T-cell (primary cell): ENCODE results near the gene NCOR2. TPM values are rescaled to one million over a fixed set of nuclear protein-coding genes. Genes with fewer than 3 reads are reported as not detected.

Source experiments
- ATAC-seq, 4 experiments: fragments of 200-7000 bp in 3 of 4; fragments of 150-1000 bp in 1 of 4; cut with Tn5 transposase; replicated peaks in 1 of 4; 1 replicate in 3 of 4; 2 replicates in 1 of 4; pipeline ENCODE4 v1.10.0; 2021; ENCODE audit warnings: moderate library complexity in 3 of 4, mild to moderate bottlenecking in 2 of 4, moderate number of reproducible peaks in 1 of 4
- CTCF ChIA-PET, 2 donors: fragments of 300-600 bp; sonication (Branson Sonifier 250); formaldehyde crosslinking; loops; one replicate each; lab custom pipeline; 2022; ENCODE audit warnings: antibody characterized with exemption in 2 of 2; lab: Charles Lee
- POLR2A ChIA-PET, 2 donors: fragments of 300-600 bp; sonication (Branson Sonifier 250); formaldehyde crosslinking; loops; one replicate each; lab custom pipeline; 2022; ENCODE audit warnings: antibody characterized with exemption in 2 of 2; lab: Charles Lee
- DNase-seq, 35 experiments: peaks; one replicate each; pipeline versions ENCODE4 v3.0.0 to v3.0.0-alpha.2; 2013 to 2023
- H3K27ac ChIP-seq: one replicate; pipeline ENCODE4 v1.5.1; 2013; ENCODE audit warnings: low read length
- H3K27me3 ChIP-seq, 2 experiments: replicated peaks in 1 of 2; 1 replicate in 1 of 2; 2 replicates in 1 of 2; pipeline versions ENCODE4 v1.6.1 to v1.7.0; 2013; ENCODE audit warnings: low read length in 1 of 2, mixed read lengths in 1 of 2; ENCODE audit not compliant: control insufficient read depth in 2 of 2, insufficient read depth in 2 of 2; ENCODE audit errors: extremely low read depth in 1 of 2
- H3K36me3 ChIP-seq, 2 donors: 1 replicate in 1 of 2; 2 replicates in 1 of 2; pipeline versions ENCODE4 v1.6.1 to v1.7.0; 2013; ENCODE audit warnings: low read length in 1 of 2; ENCODE audit not compliant: control insufficient read depth in 2 of 2, insufficient read depth in 1 of 2; ENCODE audit errors: extremely low read depth in 1 of 2
- H3K4me1 ChIP-seq, 2 experiments: 1 replicate in 1 of 2; 2 replicates in 1 of 2; pipeline versions ENCODE4 v1.6.1 to v1.7.0; 2013; ENCODE audit warnings: low read length in 2 of 2, mixed read lengths in 1 of 2; ENCODE audit not compliant: insufficient read depth in 2 of 2, control insufficient read depth in 1 of 2; ENCODE audit errors: extremely low read depth in 1 of 2
- H3K4me3 ChIP-seq, 2 donors: 1 replicate in 1 of 2; 2 replicates in 1 of 2; pipeline versions ENCODE4 v1.5.1 to v1.7.0; 2013; ENCODE audit warnings: mild to moderate bottlenecking in 2 of 2, low read length in 1 of 2, moderate library complexity in 1 of 2; ENCODE audit not compliant: control insufficient read depth in 1 of 2; ENCODE audit errors: extremely low read depth in 1 of 2
- H3K9me3 ChIP-seq: 2 replicates; pipeline ENCODE4 v1.7.0; 2013
- H3K27ac Mint-ChIP-seq, 2 donors: one replicate each; pipeline ENCODE4 v1.8.0; 2020 to 2021; ENCODE audit warnings: mild to moderate bottlenecking in 2 of 2, mixed read lengths in 2 of 2
- H3K27me3 Mint-ChIP-seq, 2 donors: one replicate each; pipeline ENCODE4 v1.8.0; 2021 to 2022; ENCODE audit warnings: mixed read lengths in 2 of 2
- H3K36me3 Mint-ChIP-seq: one replicate; pipeline ENCODE4 v1.8.0; 2021; ENCODE audit warnings: mixed read lengths
- H3K4me1 Mint-ChIP-seq, 3 donors: one replicate each; pipeline ENCODE4 v1.8.0; 2020 to 2022; ENCODE audit warnings: mixed read lengths in 3 of 3, mild to moderate bottlenecking in 1 of 3
- H3K4me3 Mint-ChIP-seq, 3 donors: one replicate each; pipeline ENCODE4 v1.8.0; 2020 to 2022; ENCODE audit warnings: mild to moderate bottlenecking in 3 of 3, mixed read lengths in 3 of 3, moderate library complexity in 3 of 3
- H3K9me3 Mint-ChIP-seq, 3 donors: one replicate each; pipeline ENCODE4 v1.8.0; 2020 to 2022; ENCODE audit warnings: mixed read lengths in 3 of 3
- WGBS: methylation state at CpG from one replicate; pipeline ENCODE4 v1.1.5; 2013; ENCODE audit warnings: missing lambda C conversion rate; ENCODE audit not compliant: insufficient coverage; 5-methylcytosine and 5-hydroxymethylcytosine counted together
- total RNA-seq, 35 experiments: library from RNA in 6 of 35; stranded (reverse) in 6 of 35; fragments of 120-200 nt in 1 of 35; gene quantifications; one replicate each; pipeline versions ENCODE4 v1.2.1 to v1.2.4 and lab custom pipeline; 2013 to 2026

NCOR2 gene
- total RNA-seq, 5 donors from 2014 or later (not counting 1 experiment from before 2014, with no cell fraction given), result 108 to 140 (median 127) TPM

- Histone ChIP-seq H3K4me3 (no peak overlapping the region), H3K27ac (no peak overlapping the region), H3K36me3 (no peaks in the 10 kb centered on the region), H3K4me1 (peaks cover 2 to 6% of the 10 kb centered on the region in 2 experiments), H3K27me3 (peaks cover 0 to 21% of the 10 kb centered on the region in 2 experiments), H3K9me3 (no peaks in the 10 kb centered on the region)
- ChIA-PET CTCF (no interaction called here), POLR2A (no interaction called here)
- DNase-seq, result no peak
- no peak for ATAC-seq
- Mint-ChIP-seq H3K36me3 (no peaks in the 10 kb centered on the region), H3K9me3 (no peaks in the 10 kb centered on the region), H3K4me1 (peaks cover 12 to 24% (median 13%) of the 10 kb centered on the region in 3 donors), H3K27me3 (peaks cover 0 to 2% of the 10 kb centered on the region in 2 donors), H3K4me3 (no peak overlapping the region), H3K27ac (no peak overlapping the region)
- 77% methylated on average over 11 of the region's 12 CpGs for WGBS
Measured at GRCh38 chr12:124603100-124603541, 35.7 kb upstream of the NCOR2 start.

- H3K4me1 ChIP-seq, result peaks cover 0 to 2% of the 10 kb centered on the region in 2 experiments
- Mint-ChIP-seq H3K4me3 (no peak overlapping the region), H3K9me3 (no peaks in the 10 kb centered on the region), H3K36me3 (no peaks in the 10 kb centered on the region), H3K4me1 (peaks cover 0 to 12% (median 2%) of the 10 kb centered on the region in 3 donors), H3K27me3 (peaks cover 0 to 2% of the 10 kb centered on the region in 2 donors), H3K27ac (no peak overlapping the region)
- H3K9me3 ChIP-seq, result no peaks in the 10 kb centered on the region
- no peaks in the 10 kb centered on the region for H3K36me3 ChIP-seq
- ChIA-PET CTCF (interaction anchor here in 1 of 2 donors (0.7 kb wide), 1 partner anchor 9 kb away, joined by 5 read pairs; no protein-coding TSS in a partner anchor), POLR2A (interaction anchor here (0.6 kb wide), 2 partner anchors 46 to 309 kb away, joined by 5 to 7 read pairs; no protein-coding TSS in a partner anchor)
- peaks cover 0 to 13% of the 10 kb centered on the region in 2 experiments for H3K27me3 ChIP-seq
- H3K4me3 ChIP-seq, result no peak overlapping the region
- no peak overlapping the region for H3K27ac ChIP-seq
- ATAC-seq (no peak), DNase-seq (no peak)
- WGBS, result 79% methylated on average over 2 of the region's 8 CpGs
Measured at GRCh38 chr12:124601706-124602105, 34.3 kb upstream of the NCOR2 start.

- Histone ChIP-seq H3K27ac (no peak overlapping the region), H3K4me3 (no peak overlapping the region), H3K36me3 (no peaks in the 10 kb centered on the region), H3K9me3 (no peaks in the 10 kb centered on the region), H3K27me3 (peaks cover 0 to 14% of the 10 kb centered on the region in 2 experiments), H3K4me1 (peaks cover 0 to 2% of the 10 kb centered on the region in 2 experiments)
- H3K4me1 Mint-ChIP-seq, result peaks cover 0 to 12% (median 2%) of the 10 kb centered on the region in 3 donors
- ChIA-PET POLR2A (interaction anchor here in 1 of 2 donors (0.6 to 0.7 kb wide), 2 partner anchors 12 to 780 kb away, joined by 3 to 4 read pairs; no protein-coding TSS in a partner anchor), CTCF (no interaction called here)
- ATAC-seq (no peak), DNase-seq (no peak)
- H3K36me3 Mint-ChIP-seq, result no peaks in the 10 kb centered on the region
- no peak overlapping the region for H3K4me3 Mint-ChIP-seq
- H3K9me3 Mint-ChIP-seq, result no peaks in the 10 kb centered on the region
- peaks cover 0 to 2% of the 10 kb centered on the region in 2 donors for H3K27me3 Mint-ChIP-seq
- no peak overlapping the region for H3K27ac Mint-ChIP-seq
- whole genome bisulfite sequencing, result 100% methylated on average over 2 of the region's 10 CpGs
Measured at GRCh38 chr12:124599074-124599999, 31.9 kb upstream of the NCOR2 start.

- Mint-ChIP-seq H3K4me1 (peaks cover 0 to 7% (median 0%) of the 10 kb centered on the region in 3 donors), H3K9me3 (no peaks in the 10 kb centered on the region), H3K36me3 (no peaks in the 10 kb centered on the region), H3K27me3 (no peaks in the 10 kb centered on the region), H3K27ac (no peak overlapping the region), H3K4me3 (no peak overlapping the region)
- DNase-seq (no peak), ATAC-seq (no peak)
- no peaks in the 10 kb centered on the region for H3K36me3 ChIP-seq
- peaks cover 0 to 22% of the 10 kb centered on the region in 2 experiments for H3K27me3 ChIP-seq
- H3K4me3 ChIP-seq, result no peak overlapping the region
- H3K27ac ChIP-seq, result no peak overlapping the region
- POLR2A ChIA-PET, result no interaction called here
- 86% methylated on average over 2 of the region's 2 CpGs for WGBS
- H3K9me3 ChIP-seq, result no peaks in the 10 kb centered on the region
- peaks cover 0 to 2% of the 10 kb centered on the region in 2 experiments for H3K4me1 ChIP-seq
- CTCF ChIA-PET, result no interaction called here
Measured at GRCh38 chr12:124597041-124597440, 29.6 kb upstream of the NCOR2 start.

GRCh38 chr12:124595444-124595843 is 28.0 kb upstream of the NCOR2 start:
- no peaks in the 10 kb centered on the region for H3K36me3 ChIP-seq
- no peak overlapping the region for H3K4me3 Mint-ChIP-seq
- POLR2A ChIA-PET, result interaction anchor here in 1 of 2 donors (0.6 kb wide), 1 partner anchor 524 kb away, joined by 10 read pairs; no protein-coding TSS in a partner anchor
- peaks cover 0 to 2% of the 10 kb centered on the region in 2 experiments for H3K4me1 ChIP-seq
- no peaks in the 10 kb centered on the region for H3K36me3 Mint-ChIP-seq
- peaks cover 0 to 27% of the 10 kb centered on the region in 2 experiments for H3K27me3 ChIP-seq
- H3K27me3 Mint-ChIP-seq, result no peaks in the 10 kb centered on the region
- H3K27ac ChIP-seq, result no peak overlapping the region
- WGBS, result 74% methylated on average over 3 of the region's 4 CpGs
- DNase-seq, result no peak
- CTCF ChIA-PET, result no interaction called here
- H3K9me3 Mint-ChIP-seq, result peaks cover 0 to 7% (median 6%) of the 10 kb centered on the region in 3 donors
- no peak overlapping the region for H3K27ac Mint-ChIP-seq
- no peak for ATAC-seq
- H3K9me3 ChIP-seq, result peaks cover 2% of the 10 kb centered on the region
- H3K4me3 ChIP-seq, result no peak overlapping the region
- peaks cover 0 to 7% (median 0%) of the 10 kb centered on the region in 3 donors for H3K4me1 Mint-ChIP-seq

GRCh38 chr12:124594851-124595250 is 27.4 kb upstream of the NCOR2 start:
- H3K27ac Mint-ChIP-seq, result no peak overlapping the region
- ChIA-PET CTCF (no interaction called here), POLR2A (no interaction called here)
- DNase-seq (no peak), ATAC-seq (no peak)
- H3K27me3 Mint-ChIP-seq, result no peaks in the 10 kb centered on the region
- peaks cover 0 to 7% (median 6%) of the 10 kb centered on the region in 3 donors for H3K9me3 Mint-ChIP-seq
- H3K4me3 Mint-ChIP-seq, result no peak overlapping the region
- H3K27me3 ChIP-seq, result peaks cover 0 to 24% of the 10 kb centered on the region in 2 experiments
- H3K9me3 ChIP-seq, result peaks cover 2% of the 10 kb centered on the region
- H3K27ac ChIP-seq, result no peak overlapping the region
- H3K4me1 ChIP-seq, result peaks cover 0 to 2% of the 10 kb centered on the region in 2 experiments
- no peak overlapping the region for H3K4me3 ChIP-seq
- WGBS, result 91% methylated on average over 4 of the region's 6 CpGs
- peaks cover 0 to 9% (median 0%) of the 10 kb centered on the region in 3 donors for H3K4me1 Mint-ChIP-seq
- no peaks in the 10 kb centered on the region for H3K36me3 Mint-ChIP-seq
- no peaks in the 10 kb centered on the region for H3K36me3 ChIP-seq
